Vagina (tissue), 2 donors: ENCODE measurements around the gene PROKR1. TPM values are rescaled to one million over a fixed set of nuclear protein-coding genes. Genes with fewer than 3 reads are reported as not detected.

ENCODE experiments used
- DNase-seq, 2 donors: peaks; one replicate each; pipeline ENCODE4 v3.0.0-alpha.2; 2017; ENCODE audit errors: extremely low spot score in 2 of 2
- H3K27ac ChIP-seq: fragments of 200-600 bp; sonication (generic); one replicate; pipeline ENCODE4 v1.5.1; 2019
- H3K27me3 ChIP-seq: fragments of 200-600 bp; sonication (generic); one replicate; pipeline ENCODE4 v1.5.1; 2019
- H3K36me3 ChIP-seq, 2 donors: fragments of 200-600 bp; sonication (generic); one replicate each; pipeline ENCODE4 v1.5.1; 2017 to 2019
- H3K4me1 ChIP-seq: fragments of 200-600 bp; sonication (generic); one replicate; pipeline ENCODE4 v1.5.1; 2019
- H3K4me3 ChIP-seq, 2 donors: fragments of 200-600 bp; sonication (generic); 1 replicate in 1 of 2; 2 replicates in 1 of 2; pipeline ENCODE4 v1.5.1; 2016 to 2019
- H3K9me3 ChIP-seq: fragments of 200-600 bp; sonication (generic); one replicate; pipeline ENCODE4 v1.5.1; 2019
- CTCF ChIP-seq, 3 experiments: fragments of 450-650 bp in 2 of 3; fragments of 200-600 bp in 1 of 3; sonication (generic) in 1 of 3; IDR thresholded peaks; one replicate each; pipeline ENCODE4 v1.5.1; 2017 to 2019; ENCODE audit warnings: antibody characterized with exemption in 3 of 3, mild to moderate bottlenecking in 2 of 3, moderate library complexity in 2 of 3
- POLR2A ChIP-seq, 2 donors: fragments of 450-650 bp; IDR thresholded peaks; one replicate each; pipeline ENCODE4 v1.6.1; 2017; ENCODE audit warnings: antibody characterized with exemption in 2 of 2, mild to moderate bottlenecking in 2 of 2, moderate library complexity in 2 of 2
- POLR2AphosphoS5 ChIP-seq, 2 donors: sonication (generic); formaldehyde crosslinking; IDR thresholded peaks; one replicate each; pipeline ENCODE4 v1.9.0; 2017; ENCODE audit warnings: antibody characterized with exemption in 2 of 2, mild to moderate bottlenecking in 2 of 2, low read depth in 1 of 2; ENCODE audit not compliant: insufficient read depth in 1 of 2
- intact Hi-C: fragments of 100-400 bp; cut with DNase I; formaldehyde crosslinking; loops from one replicate; pipeline ENCODE4 v1.15.1; 2023
- total RNA-seq: library from RNA; depleted of rRNA; stranded (reverse); fragments of >200 nt; gene quantifications from one replicate; pipeline ENCODE4 v1.2.3, GENCODE V29; 2016

Gene PROKR1
- total RNA-seq, 1 donor from 2014 or later, result not detected

- H3K27me3 ChIP-seq, result no peaks in the 10 kb centered on the region
- H3K36me3 ChIP-seq, result no peaks in the 10 kb centered on the region
- intact Hi-C loops, result no loop called here
- no peak overlapping the region for H3K4me3 ChIP-seq
- H3K4me1 ChIP-seq, result no peaks in the 10 kb centered on the region
- H3K9me3 ChIP-seq, result no peaks in the 10 kb centered on the region
- H3K27ac ChIP-seq, result no peak overlapping the region
- TF ChIP-seq POLR2AphosphoS5 (IDR thresholded peaks at IDR 0.05; ENCODE audit: insufficient read depth in 1 of 2, low read depth in 1 of 2) (no peak), POLR2A (IDR thresholded peaks at IDR 0.05) (no peak), CTCF (IDR thresholded peaks at IDR 0.05) (no peak)
- no peak for DNase-seq
Observed at GRCh38 chr2:68695971-68696370, 52.6 kb downstream of the PROKR1 start.

GRCh38 chr2:68696554-68696953 is 53.2 kb downstream of the PROKR1 start:
- no peaks in the 10 kb centered on the region for H3K36me3 ChIP-seq
- H3K27ac ChIP-seq, result no peak overlapping the region
- no peaks in the 10 kb centered on the region for H3K9me3 ChIP-seq
- no peaks in the 10 kb centered on the region for H3K27me3 ChIP-seq
- no peak overlapping the region for H3K4me3 ChIP-seq
- no peak for DNase-seq
- TF ChIP-seq POLR2A (IDR thresholded peaks at IDR 0.05), result no peak
- no peak for TF ChIP-seq CTCF (IDR thresholded peaks at IDR 0.05)
- no peak for TF ChIP-seq POLR2AphosphoS5 (IDR thresholded peaks at IDR 0.05; ENCODE audit: insufficient read depth in 1 of 2, low read depth in 1 of 2)
- intact Hi-C loops, result no loop called here
- no peaks in the 10 kb centered on the region for H3K4me1 ChIP-seq

GRCh38 chr2:68698567-68699377 is 55.4 kb downstream of the PROKR1 start:
- no peak overlapping the region for H3K27ac ChIP-seq
- no peaks in the 10 kb centered on the region for H3K9me3 ChIP-seq
- no peaks in the 10 kb centered on the region for H3K36me3 ChIP-seq
- intact Hi-C loops, result no loop called here
- no peaks in the 10 kb centered on the region for H3K4me1 ChIP-seq
- TF ChIP-seq CTCF (IDR thresholded peaks at IDR 0.05) (no peak), POLR2AphosphoS5 (IDR thresholded peaks at IDR 0.05; ENCODE audit: insufficient read depth in 1 of 2, low read depth in 1 of 2) (no peak), POLR2A (IDR thresholded peaks at IDR 0.05) (no peak)
- no peak overlapping the region for H3K4me3 ChIP-seq
- DNase-seq, result no peak
- no peaks in the 10 kb centered on the region for H3K27me3 ChIP-seq

GRCh38 chr2:68700560-68700959 is 57.2 kb downstream of the PROKR1 start:
- DNase-seq, result no peak
- Histone ChIP-seq H3K27me3 (no peaks in the 10 kb centered on the region), H3K4me3 (no peak overlapping the region), H3K27ac (no peak overlapping the region), H3K4me1 (no peaks in the 10 kb centered on the region), H3K9me3 (no peaks in the 10 kb centered on the region), H3K36me3 (no peaks in the 10 kb centered on the region)
- TF ChIP-seq POLR2AphosphoS5 (IDR thresholded peaks at IDR 0.05; ENCODE audit: insufficient read depth in 1 of 2, low read depth in 1 of 2), result no peak
- no peak for TF ChIP-seq POLR2A (IDR thresholded peaks at IDR 0.05)
- TF ChIP-seq CTCF (IDR thresholded peaks at IDR 0.05), result no peak
- intact Hi-C loops, result loop anchor here (10.0 kb wide), 1 partner anchor 224 kb away; no protein-coding TSS in a partner anchor

- no peak for DNase-seq
- TF ChIP-seq POLR2AphosphoS5 (IDR thresholded peaks at IDR 0.05; ENCODE audit: insufficient read depth in 1 of 2, low read depth in 1 of 2) (no peak), POLR2A (IDR thresholded peaks at IDR 0.05) (no peak), CTCF (IDR thresholded peaks at IDR 0.05) (no peak)
- intact Hi-C loops, result loop anchor here (10.0 kb wide), 1 partner anchor 218 kb away; no protein-coding TSS in a partner anchor
- no peaks in the 10 kb centered on the region for H3K27me3 ChIP-seq
- no peak overlapping the region for H3K27ac ChIP-seq
- H3K4me1 ChIP-seq, result no peaks in the 10 kb centered on the region
- no peak overlapping the region for H3K4me3 ChIP-seq
- H3K9me3 ChIP-seq, result no peaks in the 10 kb centered on the region
- H3K36me3 ChIP-seq, result no peaks in the 10 kb centered on the region
Observed at GRCh38 chr2:68706637-68707036, 63.3 kb downstream of the PROKR1 start.
